Activated CD4-positive, alpha-beta T cell treated with anti-CD3 and anti-CD28 coated beads for 36 hours (primary cell): ENCODE results near the gene MRPL20. TPM values are rescaled to one million over a fixed set of nuclear protein-coding genes. Genes with fewer than 3 reads are reported as not detected.
A peak's percentile ranks its signal among the peaks of the same experiment; 100 is the strongest.

ENCODE experiments used
- ATAC-seq: fragments of 200-7000 bp; cut with Tn5 transposase; one replicate; pipeline ENCODE4 v1.10.0; 2021; ENCODE audit warnings: mild to moderate bottlenecking, moderate library complexity
- CTCF ChIA-PET: fragments of 350-600 bp; sonication (Branson Sonifier 250); formaldehyde crosslinking; loops from one replicate; lab custom pipeline; 2021; ENCODE audit warnings: antibody characterized with exemption; lab: Charles Lee
- POLR2A ChIA-PET: fragments of 350-600 bp; sonication (Branson Sonifier 250); formaldehyde crosslinking; loops from one replicate; lab custom pipeline; 2021; ENCODE audit warnings: antibody characterized with exemption, inconsistent platforms; lab: Charles Lee
- DNase-seq: peaks from one replicate; pipeline ENCODE4 v3.0.0-alpha.2; 2020
- H3K27ac Mint-ChIP-seq: one replicate; pipeline ENCODE4 v1.8.0; 2021; ENCODE audit warnings: mixed read lengths
- H3K27me3 Mint-ChIP-seq: one replicate; pipeline ENCODE4 v1.8.0; 2021; ENCODE audit warnings: mixed read lengths
- H3K36me3 Mint-ChIP-seq: one replicate; pipeline ENCODE4 v1.8.0; 2021; ENCODE audit warnings: low read depth, mixed read lengths
- H3K4me1 Mint-ChIP-seq: one replicate; pipeline ENCODE4 v1.8.0; 2021; ENCODE audit warnings: mixed read lengths
- H3K4me3 Mint-ChIP-seq: one replicate; pipeline ENCODE4 v1.8.0; 2021; ENCODE audit warnings: mild to moderate bottlenecking, moderate library complexity, mixed read lengths
- H3K9me3 Mint-ChIP-seq: one replicate; pipeline ENCODE4 v1.8.0; 2021; ENCODE audit warnings: low read depth, mixed read lengths
- intact Hi-C, 2 experiments: fragments of 100-400 bp; cut with DNase I in 1 of 2; cut with micrococcal nuclease in 1 of 2; formaldehyde crosslinking; loops; one replicate each; pipeline versions ENCODE4 v1.14.2 to v1.15.1; 2022 to 2024; cut with DNase I, micrococcal nuclease
- total RNA-seq, 2 experiments: library from RNA; stranded (reverse); gene quantifications; one replicate each; pipeline ENCODE4 v1.2.3, GENCODE V29; 2021

MRPL20 gene
- total RNA-seq, 2 experiments from 2014 or later: 126 to 143 TPM

- peaks cover 10% of the 10 kb centered on the region for H3K4me1 Mint-ChIP-seq
- DNase-seq (peak; percentile 5), ATAC-seq (no peak)
- H3K36me3 Mint-ChIP-seq: no peaks in the 10 kb centered on the region
- ChIA-PET CTCF (interaction anchor here (1.0 kb wide), 1 partner anchor 69 kb away, joined by 3 read pairs; no protein-coding TSS in a partner anchor), POLR2A (no interaction called here)
- H3K27ac Mint-ChIP-seq: no peak overlapping the region
- no peaks in the 10 kb centered on the region for H3K9me3 Mint-ChIP-seq
- peaks cover 17% of the 10 kb centered on the region for H3K27me3 Mint-ChIP-seq
- intact Hi-C loops: loop anchor here in 1 of 2 experiments (1.0 to 2.0 kb wide), 3 partner anchors 35 to 87 kb away; partner anchors contain the start of genes ATAD3B, CCNL2 and DVL1
- peak overlapping the region; percentile 45 for H3K4me3 Mint-ChIP-seq
Measured at GRCh38 chr1:1435911-1436629, 29.0 kb upstream of the MRPL20 start.

DNA sequence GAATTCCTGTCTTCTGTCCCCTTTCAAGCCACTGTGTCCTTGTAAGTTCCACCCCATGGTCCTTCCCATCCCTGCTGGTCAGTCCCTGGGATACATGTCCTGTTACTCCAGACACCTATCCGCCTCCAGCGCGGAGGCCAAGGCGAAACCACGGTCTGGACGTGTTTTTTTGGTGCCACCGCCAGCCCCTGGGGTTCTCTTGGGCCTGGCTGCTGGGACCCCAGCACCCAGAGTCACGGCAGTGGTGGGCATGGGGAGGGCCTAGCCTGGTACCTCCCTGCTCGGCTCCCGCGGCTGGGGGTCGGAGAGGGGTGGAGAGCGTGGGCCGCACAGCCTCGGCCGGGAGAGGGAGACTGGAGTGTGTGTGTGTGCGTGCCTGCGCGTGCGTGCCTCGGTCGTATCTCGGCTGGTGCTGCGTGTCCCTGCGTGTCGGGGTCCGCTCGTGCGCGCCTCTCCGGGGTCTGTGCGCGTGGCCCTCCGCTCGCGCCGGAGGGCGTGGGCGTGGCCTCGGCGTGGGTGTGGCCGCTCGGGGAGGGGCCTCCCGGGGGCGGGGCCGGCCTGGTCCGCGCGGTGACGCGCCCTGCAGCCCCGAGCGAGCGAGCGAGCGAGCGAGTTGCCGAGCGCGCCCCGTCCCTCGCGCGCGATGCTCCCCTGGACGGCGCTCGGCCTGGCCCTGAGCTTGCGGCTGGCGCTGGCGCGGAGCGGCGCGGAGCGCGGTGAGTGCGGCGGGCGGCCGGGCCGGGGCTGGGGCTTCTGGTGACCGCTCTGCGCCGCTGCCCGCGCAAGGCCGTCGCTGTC, 28.2 kb upstream of the MRPL20 start, which contains the start of gene VWA1:
Gene VWA1, plus strand, starts transcription at position 585 of the 798 bp plus-strand sequence. Its CDS starts 59 bp downstream, at position 644.
- Mint-ChIP-seq H3K4me1 (peaks cover 10% of the 10 kb centered on the region), H3K27me3 (peaks cover 14% of the 10 kb centered on the region), H3K27ac (no peak within 1 kb of the TSS), H3K9me3 (no peaks in the 10 kb centered on the region), H3K36me3 (no peaks in the 10 kb centered on the region), H3K4me3 (peak within 1 kb of the TSS; percentile 45)
- ATAC-seq (peak; percentile 68), DNase-seq (peak; percentile 82)
- ChIA-PET CTCF (no interaction called here), POLR2A (no interaction called here)
- intact Hi-C loops: loop anchor here in 1 of 2 experiments (1.0 to 2.0 kb wide), 3 partner anchors 36 to 87 kb away; partner anchors contain the start of genes ATAD3B, CCNL2 and DVL1

DNA sequence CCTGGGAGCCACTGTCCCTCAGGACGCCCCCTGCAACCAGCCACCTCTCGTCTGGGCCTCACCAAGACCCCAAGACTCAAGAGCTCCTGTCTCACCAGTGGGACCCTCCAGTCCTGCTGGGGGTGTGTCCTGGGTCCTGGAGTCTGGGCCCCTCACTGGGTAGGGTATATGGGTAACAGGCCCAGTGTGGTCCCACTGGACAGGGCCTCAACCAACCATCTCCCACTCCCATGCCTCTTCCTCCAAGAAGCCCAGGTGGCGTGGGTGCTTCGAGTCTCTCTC, 27.7 kb upstream of the MRPL20 start:
- CTCF ChIA-PET: no interaction called here
- DNase-seq (peak; percentile 13), ATAC-seq (no peak)
- POLR2A ChIA-PET: no interaction called here
- H3K4me1 Mint-ChIP-seq: peaks cover 10% of the 10 kb centered on the region
- intact Hi-C loops: loop anchor here in 1 of 2 experiments (1.0 to 2.0 kb wide), 3 partner anchors 36 to 86 kb away; partner anchors contain the start of genes ATAD3B, CCNL2 and DVL1
- H3K36me3 Mint-ChIP-seq: no peaks in the 10 kb centered on the region
- H3K9me3 Mint-ChIP-seq: no peaks in the 10 kb centered on the region
- no peak overlapping the region for H3K27ac Mint-ChIP-seq
- H3K27me3 Mint-ChIP-seq: peaks cover 18% of the 10 kb centered on the region
- peak overlapping the region; percentile 28 for H3K4me3 Mint-ChIP-seq

DNA sequence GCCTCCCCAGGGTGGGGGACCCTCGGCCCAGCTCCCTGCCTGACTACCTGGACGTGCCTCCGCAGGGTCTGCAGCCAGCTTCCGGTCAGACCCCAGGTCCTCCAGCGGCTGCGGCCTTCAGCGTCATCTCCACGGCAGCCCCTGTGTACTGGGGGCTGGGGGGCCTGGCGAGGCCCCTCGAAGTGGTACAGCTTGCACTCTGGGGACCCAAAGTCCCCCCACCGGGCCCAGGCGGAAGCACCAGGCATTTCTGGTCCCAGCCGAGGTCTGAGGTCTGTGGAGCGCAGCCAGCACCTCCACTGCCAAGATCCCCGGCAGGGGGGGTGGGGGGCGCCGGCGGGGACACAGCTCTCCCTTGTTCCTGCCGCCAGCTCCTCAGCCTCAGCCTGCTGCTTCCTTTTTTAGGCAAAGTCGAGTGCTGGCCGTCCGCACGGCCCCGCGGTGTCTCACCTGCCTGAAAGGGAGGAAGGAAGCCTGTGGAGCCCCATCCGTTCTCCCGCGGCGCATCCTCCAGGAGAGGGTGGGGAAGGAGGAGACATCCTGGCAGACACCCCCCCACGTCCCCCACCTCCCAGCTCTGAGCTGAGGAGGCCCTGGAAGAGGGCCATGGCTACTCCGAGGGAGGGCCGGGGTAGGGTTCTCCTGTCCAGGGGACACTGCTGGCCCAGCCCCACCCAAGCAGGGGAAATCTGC, 27.2 kb upstream of the MRPL20 start:
- DNase-seq (peak; percentile 50), ATAC-seq (no peak)
- no peak overlapping the region for H3K27ac Mint-ChIP-seq
- intact Hi-C loops: loop anchor here in 1 of 2 experiments (2.0 kb wide), 2 partner anchors 35 to 85 kb away; partner anchors contain the start of genes CCNL2 and DVL1
- peaks cover 22% of the 10 kb centered on the region for H3K27me3 Mint-ChIP-seq
- CTCF ChIA-PET: interaction anchor here (0.7 kb wide), 1 partner anchor 11 kb away, joined by 3 read pairs; no protein-coding TSS in a partner anchor
- H3K4me3 Mint-ChIP-seq: peak overlapping the region; percentile 28
- no peaks in the 10 kb centered on the region for H3K36me3 Mint-ChIP-seq
- peaks cover 10% of the 10 kb centered on the region for H3K4me1 Mint-ChIP-seq
- POLR2A ChIA-PET: no interaction called here
- no peaks in the 10 kb centered on the region for H3K9me3 Mint-ChIP-seq

DNA sequence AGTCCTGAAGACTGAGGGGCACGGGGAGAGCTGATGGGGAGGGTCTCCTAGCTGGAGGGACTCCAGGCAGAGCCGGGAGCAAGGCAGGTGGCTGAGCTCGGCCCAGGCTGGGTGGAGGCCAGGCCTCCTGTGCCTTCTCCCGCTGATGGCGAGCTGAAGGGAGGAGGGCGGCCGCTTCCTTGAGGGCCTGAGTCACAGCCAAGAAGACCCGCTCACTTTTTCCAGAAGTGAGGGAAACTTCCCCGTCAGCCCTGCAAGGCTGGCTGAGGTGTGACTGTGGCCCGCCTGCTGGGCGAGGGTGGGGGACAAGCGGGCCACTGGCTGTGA, 26.7 kb upstream of the MRPL20 start:
- H3K36me3 Mint-ChIP-seq: no peaks in the 10 kb centered on the region
- H3K27ac Mint-ChIP-seq: peak overlapping the region; percentile 37
- peak; percentile 86 for DNase-seq
- ATAC-seq: peak; percentile 84
- ChIA-PET CTCF (interaction anchor here (0.7 kb wide), 1 partner anchor 11 kb away, joined by 3 read pairs; no protein-coding TSS in a partner anchor), POLR2A (no interaction called here)
- peaks cover 10% of the 10 kb centered on the region for H3K4me1 Mint-ChIP-seq
- H3K4me3 Mint-ChIP-seq: no peak overlapping the region
- H3K9me3 Mint-ChIP-seq: no peaks in the 10 kb centered on the region
- intact Hi-C loops: loop anchor here in 1 of 2 experiments (2.0 kb wide), 2 partner anchors 35 to 85 kb away; partner anchors contain the start of genes CCNL2 and DVL1
- peaks cover 21% of the 10 kb centered on the region for H3K27me3 Mint-ChIP-seq

GRCh38 chr1:1432951-1433803, 26.1 kb upstream of the MRPL20 start:
- peaks cover 12% of the 10 kb centered on the region for H3K4me1 Mint-ChIP-seq
- ChIA-PET CTCF (interaction anchor here (0.7 kb wide), 1 partner anchor 10 kb away, joined by 3 read pairs; no protein-coding TSS in a partner anchor), POLR2A (no interaction called here)
- peak overlapping the region; percentile 37 for H3K27ac Mint-ChIP-seq
- ATAC-seq: no peak
- peaks cover 21% of the 10 kb centered on the region for H3K27me3 Mint-ChIP-seq
- H3K4me3 Mint-ChIP-seq: no peak overlapping the region
- no peaks in the 10 kb centered on the region for H3K9me3 Mint-ChIP-seq
- no peaks in the 10 kb centered on the region for H3K36me3 Mint-ChIP-seq
- intact Hi-C loops: no loop called here
- DNase-seq: no peak

DNA sequence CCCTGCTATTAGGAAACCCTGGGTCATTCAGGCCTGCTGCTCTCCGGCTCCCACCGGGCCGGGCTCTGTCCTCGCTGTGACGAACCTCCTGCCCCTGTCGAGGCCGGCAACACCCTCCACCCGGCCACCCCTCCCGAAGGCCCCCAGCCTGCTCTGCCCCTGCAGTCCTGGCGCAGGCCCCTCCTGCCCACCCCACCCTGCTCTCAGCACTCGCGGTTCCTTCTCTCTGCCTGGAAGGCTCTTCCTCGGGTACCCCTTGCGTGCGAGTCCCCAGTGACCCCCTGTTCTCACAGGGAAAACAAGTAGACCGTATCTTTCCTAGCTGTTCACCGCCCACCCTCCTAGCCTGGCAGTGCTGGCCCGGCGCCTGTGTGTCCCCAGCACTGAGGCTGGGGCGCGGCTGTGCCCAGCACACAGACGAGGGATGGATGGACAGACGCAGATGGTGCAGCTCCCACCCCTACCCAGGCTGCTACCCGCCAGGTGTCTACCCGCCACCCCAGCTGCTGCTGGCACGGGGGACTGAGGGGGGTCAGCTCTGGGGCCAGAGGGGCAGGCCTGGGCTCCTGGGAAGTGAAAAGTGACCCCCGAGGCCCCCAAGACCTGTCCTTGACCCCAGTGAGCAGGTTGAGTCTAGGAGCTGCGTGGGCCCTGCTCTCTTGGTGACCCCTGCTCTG, 25.3 kb upstream of the MRPL20 start:
- Mint-ChIP-seq H3K4me1 (peaks cover 12% of the 10 kb centered on the region), H3K36me3 (no peaks in the 10 kb centered on the region), H3K27me3 (peaks cover 21% of the 10 kb centered on the region), H3K9me3 (no peaks in the 10 kb centered on the region), H3K27ac (no peak overlapping the region), H3K4me3 (no peak overlapping the region)
- ChIA-PET CTCF (no interaction called here), POLR2A (no interaction called here)
- no peak for DNase-seq
- intact Hi-C loops: no loop called here
- no peak for ATAC-seq

DNA sequence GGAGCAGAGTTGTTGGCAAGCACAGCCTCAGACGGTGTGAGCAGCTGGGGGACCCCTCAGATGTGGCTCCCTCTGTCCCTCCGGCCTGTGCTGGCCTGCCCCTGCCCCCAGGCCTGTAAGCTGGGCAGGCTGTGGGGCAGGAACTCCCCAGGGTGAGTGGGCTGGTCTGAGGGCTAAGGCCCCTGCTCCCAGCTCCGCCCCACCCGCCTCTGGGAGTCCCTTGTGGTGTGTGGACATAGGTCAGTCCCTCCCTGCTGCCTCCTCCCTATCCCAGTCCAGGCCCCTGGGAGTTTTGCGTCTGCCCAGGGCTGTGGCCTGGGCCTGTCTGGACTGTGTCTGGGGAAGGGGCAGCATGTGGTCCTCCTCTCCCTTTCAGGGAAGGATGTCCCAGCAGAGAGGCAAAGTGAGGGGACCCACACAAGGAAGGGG, 24.8 kb upstream of the MRPL20 start:
- no peak for DNase-seq
- Mint-ChIP-seq H3K27ac (no peak overlapping the region), H3K36me3 (no peaks in the 10 kb centered on the region), H3K4me1 (peaks cover 12% of the 10 kb centered on the region), H3K27me3 (peaks cover 21% of the 10 kb centered on the region), H3K4me3 (no peak overlapping the region), H3K9me3 (no peaks in the 10 kb centered on the region)
- ChIA-PET POLR2A (no interaction called here), CTCF (no interaction called here)
- ATAC-seq: no peak
- intact Hi-C loops: no loop called here

- ChIA-PET POLR2A (no interaction called here), CTCF (interaction anchor here (1.0 to 1.6 kb wide), 2 partner anchors 23 to 32 kb away, joined by 3 read pairs; partner anchors contain the start of gene CCNL2)
- DNase-seq (no peak), ATAC-seq (no peak)
- no peak overlapping the region for H3K27ac Mint-ChIP-seq
- no peaks in the 10 kb centered on the region for H3K9me3 Mint-ChIP-seq
- H3K4me3 Mint-ChIP-seq: no peak overlapping the region
- H3K27me3 Mint-ChIP-seq: peaks cover 20% of the 10 kb centered on the region
- no peaks in the 10 kb centered on the region for H3K36me3 Mint-ChIP-seq
- H3K4me1 Mint-ChIP-seq: peaks cover 12% of the 10 kb centered on the region
- intact Hi-C loops: no loop called here
Measured at GRCh38 chr1:1430992-1431844, 24.1 kb upstream of the MRPL20 start.
